HFF-Myc (cell line): ENCODE results near the gene TCFL5.

Experiments
- DNase-seq: peaks from one replicate; pipeline ENCODE4 v3.0.0-alpha.2; 2011; ENCODE audit warnings: low read depth; ENCODE audit errors: extremely low read depth
- H3K4me3 ChIP-seq: replicated peaks from 2 replicates; pipeline ENCODE4 v1.5.1; 2011; ENCODE audit warnings: low read depth, mild to moderate bottlenecking, control low read depth, low read length
- CTCF ChIP-seq: IDR thresholded peaks from 2 replicates; pipeline ENCODE4 v1.5.1; 2012; ENCODE audit warnings: mild to moderate bottlenecking, low read depth, low read length, control low read depth; ENCODE audit errors: missing control alignments

Gene TCFL5

GRCh38 chr20:62880147-62880934, 18.7 kb upstream of the TCFL5 start:
- no peak overlapping the region for H3K4me3 ChIP-seq
- no peak for DNase-seq
- TF ChIP-seq CTCF = no peak

GRCh38 chr20:62879275-62880146, 17.9 kb upstream of the TCFL5 start:
- no peak overlapping the region for H3K4me3 ChIP-seq
- DNase-seq = no peak
- no peak for TF ChIP-seq CTCF

DNA sequence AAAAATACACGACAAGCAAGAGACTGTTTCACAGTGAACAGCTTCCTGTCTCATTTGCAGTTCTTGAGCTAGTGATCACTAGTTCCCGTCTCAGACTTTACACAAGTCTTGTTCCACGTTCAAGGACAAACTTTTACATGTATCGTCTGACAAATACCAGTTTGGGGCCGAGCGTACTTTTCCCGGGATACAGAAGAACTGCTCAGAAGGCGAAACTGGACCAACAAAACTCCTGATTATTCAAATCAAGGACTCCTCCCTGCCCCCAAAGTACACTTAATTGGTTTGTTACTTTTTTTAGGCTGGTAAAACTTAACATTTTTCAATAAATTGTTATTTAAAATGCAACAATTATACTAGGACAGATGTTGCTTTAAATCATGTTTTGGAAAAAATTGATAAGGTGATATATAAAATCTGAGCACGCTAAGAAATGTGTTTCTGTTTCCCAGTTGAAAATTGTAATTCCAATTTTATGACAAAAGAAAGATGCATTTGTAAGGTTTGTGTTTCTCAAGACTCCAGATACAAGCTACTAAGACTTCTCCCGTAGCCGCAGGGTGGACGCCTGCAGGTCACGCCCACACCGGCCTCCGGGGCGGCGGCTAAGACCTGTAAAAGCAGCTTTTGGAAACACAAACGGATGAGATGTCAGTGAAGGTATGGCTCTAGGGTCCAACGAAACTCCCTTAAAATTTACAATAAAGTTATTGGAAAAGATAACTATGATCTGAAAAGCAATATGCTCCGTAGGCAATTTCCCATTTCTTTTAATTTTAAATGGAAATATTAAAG, 16.8 kb upstream of the TCFL5 start:
- H3K4me3 ChIP-seq = no peak overlapping the region
- TF ChIP-seq CTCF = no peak
- no peak for DNase-seq

GRCh38 chr20:62876902-62877816, 15.5 kb upstream of the TCFL5 start:
- no peak overlapping the region for H3K4me3 ChIP-seq
- no peak for TF ChIP-seq CTCF
- no peak for DNase-seq

- H3K4me3 ChIP-seq = no peak overlapping the region
- TF ChIP-seq CTCF = no peak
Measured at GRCh38 chr20:62876501-62876901, 14.9 kb upstream of the TCFL5 start.

More at GRCh38 chr20:62876501-62876901, 14.9 kb upstream of the TCFL5 start:
- DNase-seq = no peak
